GM12873 (cell line): ENCODE results near the gene CCDC33.

Experiments
- TF ChIP-seq, protein P1 (sequence below): IDR thresholded peaks from 2 replicates; pipeline ENCODE4 v1.5.1; 2012; ENCODE audit warnings: low read depth, mild to moderate bottlenecking, moderate library complexity, low read length, control low read depth; ENCODE audit not compliant: insufficient read depth; ENCODE audit errors: missing control alignments

The CCDC33 gene

DNA sequence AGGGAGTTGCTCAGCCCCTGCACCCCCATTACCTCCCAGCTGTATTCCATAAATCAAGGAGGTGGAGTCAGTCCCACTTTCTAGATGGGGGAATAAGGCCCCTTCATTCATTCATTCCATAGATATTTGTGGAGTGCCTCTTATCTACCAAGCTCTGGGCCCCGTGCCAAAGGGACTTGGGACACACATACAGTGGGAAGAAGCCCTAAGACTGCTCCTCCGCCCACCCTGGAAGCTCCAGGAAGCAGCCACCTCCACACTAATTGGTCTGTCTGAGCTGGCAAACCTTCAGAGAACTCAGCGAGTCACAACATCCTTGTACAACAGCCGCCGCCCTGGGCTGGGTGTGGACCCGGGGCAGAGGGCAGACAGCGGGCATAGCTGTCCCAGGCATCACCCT is 40.0 kb upstream of the CCDC33 start:
- TF ChIP-seq, protein P1, sequence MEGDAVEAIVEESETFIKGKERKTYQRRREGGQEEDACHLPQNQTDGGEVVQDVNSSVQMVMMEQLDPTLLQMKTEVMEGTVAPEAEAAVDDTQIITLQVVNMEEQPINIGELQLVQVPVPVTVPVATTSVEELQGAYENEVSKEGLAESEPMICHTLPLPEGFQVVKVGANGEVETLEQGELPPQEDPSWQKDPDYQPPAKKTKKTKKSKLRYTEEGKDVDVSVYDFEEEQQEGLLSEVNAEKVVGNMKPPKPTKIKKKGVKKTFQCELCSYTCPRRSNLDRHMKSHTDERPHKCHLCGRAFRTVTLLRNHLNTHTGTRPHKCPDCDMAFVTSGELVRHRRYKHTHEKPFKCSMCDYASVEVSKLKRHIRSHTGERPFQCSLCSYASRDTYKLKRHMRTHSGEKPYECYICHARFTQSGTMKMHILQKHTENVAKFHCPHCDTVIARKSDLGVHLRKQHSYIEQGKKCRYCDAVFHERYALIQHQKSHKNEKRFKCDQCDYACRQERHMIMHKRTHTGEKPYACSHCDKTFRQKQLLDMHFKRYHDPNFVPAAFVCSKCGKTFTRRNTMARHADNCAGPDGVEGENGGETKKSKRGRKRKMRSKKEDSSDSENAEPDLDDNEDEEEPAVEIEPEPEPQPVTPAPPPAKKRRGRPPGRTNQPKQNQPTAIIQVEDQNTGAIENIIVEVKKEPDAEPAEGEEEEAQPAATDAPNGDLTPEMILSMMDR, result no peak

DNA sequence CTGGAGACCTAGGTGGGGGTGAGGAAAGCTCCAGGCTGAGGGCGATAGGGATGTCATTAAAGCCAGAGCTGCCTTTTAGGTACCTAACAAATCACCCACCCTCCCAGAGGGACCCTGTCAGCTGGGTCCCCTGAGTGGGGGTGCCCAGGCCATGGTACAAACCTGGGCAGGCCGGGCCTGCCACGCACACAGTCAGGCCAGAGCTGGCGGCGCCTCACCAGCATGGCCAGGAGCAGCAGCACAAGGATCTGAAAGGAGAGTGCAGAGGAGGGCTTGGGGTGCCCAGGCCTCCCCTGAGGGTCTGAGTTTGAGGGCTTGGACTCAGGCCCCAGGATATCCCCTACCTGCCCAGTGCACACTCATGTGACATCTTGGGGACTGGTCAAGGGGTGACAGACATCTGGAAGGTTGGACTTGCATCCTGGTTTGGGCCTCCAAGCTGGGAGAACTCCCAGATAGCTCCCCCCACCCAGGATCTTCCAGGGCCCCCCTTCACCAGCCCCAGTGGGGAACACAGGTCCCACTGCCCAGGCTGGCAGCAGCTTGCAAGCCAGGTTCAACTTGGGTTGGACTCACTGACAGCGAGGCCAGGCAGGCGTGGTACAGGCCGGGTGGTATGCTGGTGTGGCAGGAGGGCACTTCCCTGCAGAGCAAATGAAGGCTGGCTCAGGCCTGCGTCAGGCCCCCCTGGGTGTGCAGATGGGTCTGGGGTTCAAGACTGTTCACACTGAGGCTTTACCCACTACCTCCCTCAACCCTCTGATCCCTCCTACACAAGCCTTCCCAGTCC is 38.8 kb upstream of the CCDC33 start:
- TF ChIP-seq, protein P1, result no peak

GRCh38 chr15:74199297-74199652 is 36.9 kb upstream of the CCDC33 start:
- TF ChIP-seq, protein P1, result no peak

DNA sequence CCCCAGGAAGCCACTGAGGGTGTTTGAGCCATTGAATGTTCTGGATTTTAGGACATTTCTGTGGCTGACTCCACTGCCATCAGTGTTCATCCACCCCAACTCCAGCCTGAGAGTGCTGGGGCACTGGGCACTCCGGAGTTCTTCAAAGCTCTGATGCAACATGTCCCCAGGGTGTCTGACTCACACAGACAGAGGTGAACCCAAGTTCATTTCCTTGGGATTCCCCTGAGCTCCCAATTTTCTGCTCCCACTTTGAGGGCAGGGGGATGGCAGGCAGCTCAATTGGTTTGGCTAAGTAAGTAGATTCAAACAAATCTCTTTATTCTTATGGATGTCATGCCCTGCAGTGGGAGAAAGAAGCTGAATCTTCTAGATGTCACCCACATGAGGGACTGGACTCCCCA is 35.7 kb upstream of the CCDC33 start:
- TF ChIP-seq, protein P1, result no peak

DNA sequence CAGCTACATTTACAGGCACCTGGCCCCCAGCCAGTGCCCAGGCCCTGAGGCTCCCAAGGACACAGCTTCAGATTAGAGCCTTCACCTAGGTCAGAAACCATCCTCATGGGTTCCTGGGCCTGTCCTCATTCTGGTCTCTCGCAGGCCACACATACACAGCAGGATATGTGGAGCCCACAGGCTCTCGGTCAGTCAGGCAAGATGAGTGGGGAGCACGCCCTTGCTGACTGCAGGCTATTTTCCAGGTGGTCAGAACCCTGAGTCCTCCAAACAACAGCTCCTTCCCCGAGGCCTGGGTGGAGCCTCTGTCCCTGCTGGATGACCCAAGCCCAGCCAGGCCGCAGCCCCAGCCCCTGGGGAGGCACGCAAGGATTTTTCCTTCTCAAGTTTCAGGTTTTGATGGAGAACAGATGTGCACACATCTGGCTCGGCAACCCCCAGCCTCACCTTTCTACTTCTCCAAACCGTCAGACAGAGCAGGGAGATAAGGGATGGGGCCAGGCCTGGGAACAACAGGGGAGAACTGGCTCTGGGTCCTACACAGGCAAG is 35.2 kb upstream of the CCDC33 start:
- TF ChIP-seq, protein P1, result no peak

DNA sequence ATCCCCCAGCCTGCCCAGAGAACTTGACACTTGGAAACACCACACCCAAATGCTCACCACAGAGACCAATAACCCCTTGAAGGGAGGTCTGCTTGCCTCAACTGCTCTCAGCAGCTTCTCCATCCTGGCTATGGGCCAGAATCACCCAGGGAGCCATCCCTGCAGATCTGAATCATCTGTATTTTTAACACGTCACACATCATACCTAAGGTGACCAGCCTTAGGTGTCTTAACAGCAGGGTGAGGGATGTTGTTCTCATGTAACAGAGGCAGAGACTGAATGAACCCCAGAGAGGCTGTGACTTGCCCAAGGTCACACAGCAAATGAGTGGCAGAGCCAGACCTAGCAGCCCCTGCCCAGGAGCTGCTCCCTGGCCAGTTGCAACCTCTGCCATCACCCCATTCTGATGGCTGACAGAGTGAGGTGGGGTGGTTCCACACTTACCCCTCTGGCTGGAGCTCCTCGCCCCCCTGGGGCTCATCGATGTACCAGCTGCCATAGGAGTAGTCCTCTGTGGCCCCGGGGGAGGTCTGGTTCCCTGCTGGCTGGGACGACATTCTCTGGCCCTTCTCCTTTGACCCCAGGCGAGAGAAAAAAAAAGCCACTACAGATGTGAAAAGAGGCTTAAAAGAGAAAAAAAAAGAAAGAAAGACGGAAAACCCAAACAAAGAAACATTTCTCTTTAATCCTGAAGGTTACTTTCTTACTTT is 34.3 kb upstream of the CCDC33 start:
- TF ChIP-seq, protein P1, result no peak
